B cell (primary cell): ENCODE measurements around the gene SPDYE1. TPM values are rescaled to one million over a fixed set of nuclear protein-coding genes. Genes with fewer than 3 reads are reported as not detected.
"Not testable (repeated sequence)": the region's sequence is repeated elsewhere in the genome, so short reads cannot be mapped to it uniquely, and the experiment has no call there.

Experiments used
- ATAC-seq: fragments of 200-7000 bp; cut with Tn5 transposase; one replicate; pipeline ENCODE4 v1.10.0; 2021; ENCODE audit warnings: low read depth, mild to moderate bottlenecking, moderate number of reproducible peaks, moderate library complexity
- CTCF ChIA-PET: fragments of 350-600 bp; sonication (Branson Sonifier 250); formaldehyde crosslinking; loops from one replicate; lab custom pipeline; 2021; ENCODE audit warnings: antibody characterized with exemption, inconsistent platforms; lab: Charles Lee
- POLR2A ChIA-PET: fragments of 350-600 bp; sonication (Branson Sonifier 250); formaldehyde crosslinking; loops from one replicate; lab custom pipeline; 2021; ENCODE audit warnings: antibody characterized with exemption; lab: Charles Lee
- DNase-seq: peaks from one replicate; pipeline ENCODE4 v3.0.0; 2013
- H2AFZ ChIP-seq: 2 replicates; pipeline ENCODE4 v1.6.1; 2012; ENCODE audit warnings: mild to moderate bottlenecking, low read depth, low read length; ENCODE audit not compliant: insufficient read depth, poor library complexity, severe bottlenecking
- H3K27ac ChIP-seq, 2 donors: 1 replicate in 1 of 2; 2 replicates in 1 of 2; pipeline ENCODE4 v1.5.1; 2012 to 2013; ENCODE audit warnings: low read length in 2 of 2, mild to moderate bottlenecking in 2 of 2, moderate library complexity in 1 of 2
- H3K27me3 ChIP-seq, 4 experiments: fragments of 200-600 bp in 1 of 4; sonication (generic) in 1 of 4; replicated peaks in 1 of 4; 1 replicate in 2 of 4; 2 replicates in 2 of 4; pipeline versions ENCODE4 v1.6.1 to v1.7.0; 2013 to 2016; ENCODE audit warnings: low read length in 3 of 4, mild to moderate bottlenecking in 2 of 4, mixed read lengths in 1 of 4, moderate library complexity in 1 of 4; ENCODE audit not compliant: insufficient read depth in 4 of 4, control insufficient read depth in 3 of 4; ENCODE audit errors: control extremely low read depth in 1 of 4
- H3K36me3 ChIP-seq, 2 experiments: replicated peaks in 1 of 2; 1 replicate in 1 of 2; 2 replicates in 1 of 2; pipeline versions ENCODE4 v1.6.1 to v1.7.1; 2013; ENCODE audit warnings: low read length in 1 of 2; ENCODE audit not compliant: insufficient read depth in 2 of 2, control insufficient read depth in 1 of 2; ENCODE audit errors: control extremely low read depth in 1 of 2, extremely low read depth in 1 of 2
- H3K4me1 ChIP-seq, 2 donors: fragments of 200-600 bp in 1 of 2; sonication (generic) in 1 of 2; 1 replicate in 1 of 2; 2 replicates in 1 of 2; pipeline versions ENCODE4 v1.5.1 to v1.6.1; 2013 to 2017; ENCODE audit warnings: low read length in 2 of 2; ENCODE audit not compliant: control insufficient read depth in 2 of 2, insufficient read depth in 2 of 2
- H3K4me2 ChIP-seq: replicated peaks from 2 replicates; pipeline ENCODE3; 2012; ENCODE audit warnings: mild to moderate bottlenecking, low read depth, low read length; ENCODE audit not compliant: poor library complexity, severe bottlenecking
- H3K4me3 ChIP-seq, 5 experiments: fragments of 200-600 bp in 1 of 5; sonication (generic) in 1 of 5; 1 replicate in 3 of 5; 2 replicates in 2 of 5; pipeline versions ENCODE4 v1.5.1 to v1.7.0; 2011 to 2016; ENCODE audit warnings: low read length in 4 of 5, mild to moderate bottlenecking in 4 of 5, low read depth in 2 of 5, control low read depth in 1 of 5, moderate library complexity in 1 of 5; ENCODE audit not compliant: insufficient read depth in 1 of 5; ENCODE audit errors: control extremely low read depth in 1 of 5, extremely low read depth in 1 of 5
- H3K79me2 ChIP-seq: fragments of 200-600 bp; sonication (generic); one replicate; pipeline ENCODE4 v1.6.0; 2016; ENCODE audit warnings: low read length; ENCODE audit not compliant: control insufficient read depth, insufficient read depth
- H3K9ac ChIP-seq: fragments of 200-600 bp; sonication (generic); 2 replicates; pipeline ENCODE4 v1.6.1; 2017; ENCODE audit warnings: mild to moderate bottlenecking, low read length, moderate library complexity
- H3K9me3 ChIP-seq, 3 donors: one replicate each; pipeline versions ENCODE4 v1.6.1 to v1.7.1; 2013; ENCODE audit warnings: low read length in 2 of 3; ENCODE audit not compliant: control insufficient read depth in 2 of 3, insufficient read depth in 1 of 3; ENCODE audit errors: control extremely low read depth in 1 of 3
- H4K20me1 ChIP-seq: 2 replicates; pipeline ENCODE4 v1.6.0; 2012; ENCODE audit warnings: mild to moderate bottlenecking, low read length; ENCODE audit not compliant: insufficient read depth, control insufficient read depth, poor library complexity, severe bottlenecking
- H3K27ac Mint-ChIP-seq: one replicate; pipeline ENCODE4 v1.8.0; 2021; ENCODE audit warnings: mixed read lengths
- H3K27me3 Mint-ChIP-seq: one replicate; pipeline ENCODE4 v1.8.0; 2021; ENCODE audit warnings: mixed read lengths
- H3K4me1 Mint-ChIP-seq: one replicate; pipeline ENCODE4 v1.8.0; 2021; ENCODE audit warnings: mixed read lengths
- H3K4me3 Mint-ChIP-seq: one replicate; pipeline ENCODE4 v1.8.0; 2021; ENCODE audit warnings: mixed read lengths
- H3K9me3 Mint-ChIP-seq: one replicate; pipeline ENCODE4 v1.8.0; 2022; ENCODE audit warnings: mixed read lengths; ENCODE audit not compliant: insufficient read depth
- EZH2 ChIP-seq: IDR thresholded peaks from 2 replicates; pipeline ENCODE4 v1.6.1; 2012; ENCODE audit warnings: borderline replicate concordance, low read depth, mild to moderate bottlenecking, moderate library complexity, low read length; ENCODE audit not compliant: insufficient read depth, poor library complexity, severe bottlenecking
- WGBS: methylation state at CpG from one replicate; pipeline ENCODE4 v1.1.5; 2013; ENCODE audit warnings: missing lambda C conversion rate; ENCODE audit not compliant: insufficient coverage; 5-methylcytosine and 5-hydroxymethylcytosine counted together
- intact Hi-C: fragments of 100-400 bp; cut with micrococcal nuclease; formaldehyde crosslinking; loops from one replicate; pipeline ENCODE4 v1.10.0; 2022
- polyA plus RNA-seq: library from polyadenylated mRNA; depleted of rRNA; stranded (reverse); fragments of >200 nt; gene quantifications from 2 replicates; pipeline ENCODE4 v1.2.3, GENCODE V29; 2012
- total RNA-seq, 2 donors: library from RNA; stranded (reverse); fragments of 120-200 nt in 1 of 2; gene quantifications; 1 replicate in 1 of 2; 2 replicates in 1 of 2; pipeline versions ENCODE4 v1.2.3 to v1.2.4, GENCODE V29; 2013 to 2022
- TF ChIP-seq, protein P1 (sequence below): fragments of 200-600 bp; IDR thresholded peaks from one replicate; pipeline ENCODE4 v1.8.0; 2022; ENCODE audit warnings: antibody characterized with exemption, mild to moderate bottlenecking

The SPDYE1 gene
- total and polyA plus RNA-seq, 2 donors (not counting 1 experiment from before 2014, with no cell fraction given) = 0.10 TPM; not detected in 1

DNA sequence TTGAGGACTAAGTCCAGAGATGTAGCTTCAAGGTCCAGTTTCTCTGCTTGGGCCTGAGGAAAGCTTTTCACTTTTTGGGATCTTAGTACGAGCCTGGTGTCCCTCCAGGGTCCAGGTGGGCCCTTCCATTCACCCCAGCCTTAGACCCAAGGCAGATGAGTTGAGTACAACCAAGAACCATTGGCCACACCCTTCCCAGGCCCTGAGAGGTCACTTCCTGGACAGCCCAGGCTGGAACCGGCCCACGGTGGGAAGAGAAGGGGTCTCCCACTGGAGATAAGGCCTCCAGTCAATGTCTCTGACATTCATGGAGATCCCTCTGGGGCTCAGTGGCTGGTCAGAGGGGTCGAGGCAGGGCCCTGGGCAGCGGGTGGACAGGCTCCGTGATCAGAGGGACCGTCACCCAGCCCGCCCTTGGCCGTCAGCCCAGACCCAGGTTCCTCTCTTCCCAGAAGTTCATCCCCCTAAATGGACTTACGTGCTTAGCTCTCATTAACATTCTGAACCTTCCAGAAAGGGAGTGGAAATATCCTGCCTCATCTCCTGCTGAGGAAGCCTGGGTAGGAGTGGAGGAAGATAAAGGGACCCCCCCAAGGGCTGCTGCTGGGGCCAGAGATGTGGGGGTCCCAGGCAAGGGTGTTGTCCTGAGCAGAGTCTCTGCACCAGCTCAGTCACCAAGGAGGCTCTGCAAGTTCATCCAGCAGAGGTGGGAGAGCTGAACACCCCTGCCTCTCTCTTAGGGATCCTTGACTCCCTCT lies 22.8 kb upstream of the SPDYE1 start:
- WGBS = 94% methylated on average over 6 of the region's 10 CpGs
- H3K36me3 ChIP-seq, CTCF ChIA-PET, H3K4me3 Mint-ChIP-seq, POLR2A ChIA-PET, H3K27me3 Mint-ChIP-seq, intact Hi-C loops, H3K9ac ChIP-seq, H3K9me3 Mint-ChIP-seq, H3K4me2 ChIP-seq, H3K4me1 ChIP-seq, H3K27me3 ChIP-seq, H4K20me1 ChIP-seq, H3K4me1 Mint-ChIP-seq, H3K9me3 ChIP-seq, H2AFZ ChIP-seq, H3K4me3 ChIP-seq, H3K27ac ChIP-seq, H3K27ac Mint-ChIP-seq, ATAC-seq, DNase-seq, H3K79me2 ChIP-seq: not testable (repeated sequence)

GRCh38 chr7:43977525-43977924 lies 20.2 kb upstream of the SPDYE1 start:
- no peaks in the 10 kb centered on the region for H3K9me3 ChIP-seq
- no peaks in the 10 kb centered on the region for H3K27me3 Mint-ChIP-seq
- H3K9ac ChIP-seq = no peak overlapping the region
- H3K4me1 ChIP-seq = no peaks in the 10 kb centered on the region
- H3K36me3 ChIP-seq = no peaks in the 10 kb centered on the region
- ATAC-seq (no peak), DNase-seq (no peak)
- no peaks in the 10 kb centered on the region for H3K79me2 ChIP-seq
- no peaks in the 10 kb centered on the region for H3K4me1 Mint-ChIP-seq
- 100% methylated on average over 1 of the region's 1 CpG for WGBS
- no peak overlapping the region for H2AFZ ChIP-seq
- intact Hi-C loops = no loop called here
- H3K27ac ChIP-seq = no peak overlapping the region
- POLR2A ChIA-PET = no interaction called here
- no peaks in the 10 kb centered on the region for H3K9me3 Mint-ChIP-seq
- no peak overlapping the region for H3K4me2 ChIP-seq
- H3K27me3 ChIP-seq = no peaks in the 10 kb centered on the region
- no peak overlapping the region for H3K4me3 Mint-ChIP-seq
- CTCF ChIA-PET = no interaction called here
- H3K27ac Mint-ChIP-seq = no peak overlapping the region
- no peak overlapping the region for H3K4me3 ChIP-seq
- TF ChIP-seq, protein P1, sequence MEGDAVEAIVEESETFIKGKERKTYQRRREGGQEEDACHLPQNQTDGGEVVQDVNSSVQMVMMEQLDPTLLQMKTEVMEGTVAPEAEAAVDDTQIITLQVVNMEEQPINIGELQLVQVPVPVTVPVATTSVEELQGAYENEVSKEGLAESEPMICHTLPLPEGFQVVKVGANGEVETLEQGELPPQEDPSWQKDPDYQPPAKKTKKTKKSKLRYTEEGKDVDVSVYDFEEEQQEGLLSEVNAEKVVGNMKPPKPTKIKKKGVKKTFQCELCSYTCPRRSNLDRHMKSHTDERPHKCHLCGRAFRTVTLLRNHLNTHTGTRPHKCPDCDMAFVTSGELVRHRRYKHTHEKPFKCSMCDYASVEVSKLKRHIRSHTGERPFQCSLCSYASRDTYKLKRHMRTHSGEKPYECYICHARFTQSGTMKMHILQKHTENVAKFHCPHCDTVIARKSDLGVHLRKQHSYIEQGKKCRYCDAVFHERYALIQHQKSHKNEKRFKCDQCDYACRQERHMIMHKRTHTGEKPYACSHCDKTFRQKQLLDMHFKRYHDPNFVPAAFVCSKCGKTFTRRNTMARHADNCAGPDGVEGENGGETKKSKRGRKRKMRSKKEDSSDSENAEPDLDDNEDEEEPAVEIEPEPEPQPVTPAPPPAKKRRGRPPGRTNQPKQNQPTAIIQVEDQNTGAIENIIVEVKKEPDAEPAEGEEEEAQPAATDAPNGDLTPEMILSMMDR = no peak
- no peak for TF ChIP-seq EZH2
- no peaks in the 10 kb centered on the region for H4K20me1 ChIP-seq

DNA sequence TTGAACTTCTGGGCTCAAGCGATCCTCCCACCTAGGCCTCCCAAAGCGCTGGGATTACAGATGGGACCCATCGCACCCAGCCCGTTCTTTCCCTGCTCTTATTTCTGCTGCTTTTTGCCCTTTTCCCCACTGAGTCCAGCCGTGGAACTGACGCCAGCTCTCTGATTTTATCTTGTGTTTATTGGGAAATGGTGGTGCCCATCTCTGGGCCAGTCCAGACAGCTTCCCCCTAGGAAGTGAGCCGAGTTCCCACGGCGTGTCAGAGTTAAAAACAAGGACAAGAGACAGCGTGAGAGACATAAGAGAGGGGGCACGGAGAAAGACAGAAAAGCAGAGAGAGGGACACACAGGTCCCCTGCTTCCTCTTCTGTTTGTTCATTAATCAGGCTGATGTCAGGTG lies 19.6 kb upstream of the SPDYE1 start:
- H3K27me3 Mint-ChIP-seq, H3K4me3 ChIP-seq, H3K79me2 ChIP-seq, H3K9ac ChIP-seq, H3K27ac ChIP-seq, ATAC-seq, H3K4me3 Mint-ChIP-seq, H3K27me3 ChIP-seq, H3K9me3 ChIP-seq, H3K9me3 Mint-ChIP-seq, H3K36me3 ChIP-seq, intact Hi-C loops, H3K4me1 Mint-ChIP-seq, H3K27ac Mint-ChIP-seq, H2AFZ ChIP-seq, H3K4me1 ChIP-seq, DNase-seq, H4K20me1 ChIP-seq, CTCF ChIA-PET, H3K4me2 ChIP-seq, POLR2A ChIA-PET: not testable (repeated sequence)
- 95% methylated on average over 7 of the region's 11 CpGs for WGBS
